Astrocyte of the spinal cord (primary cell): ENCODE measurements around the gene DHX8.

Experiments used
- DNase-seq: peaks from one replicate; pipeline ENCODE4 v3.0.0; 2011; ENCODE audit warnings: low read depth, low spot score
- H3K4me3 ChIP-seq: 2 replicates; pipeline ENCODE4 v1.5.1; 2011; ENCODE audit warnings: low read depth, mild to moderate bottlenecking, low read length, moderate library complexity
- in situ Hi-C: cut with HindIII; loops from 2 replicates; pipeline ENCODE4 v1.10.0; 2017; ENCODE audit warnings: low sequenced_read_pairs
- TF ChIP-seq, protein P1 (sequence below): IDR thresholded peaks from 2 replicates; pipeline ENCODE4 v1.5.1; 2012; ENCODE audit warnings: low read depth, mild to moderate bottlenecking, low read length, inconsistent platforms

Gene DHX8

DNA sequence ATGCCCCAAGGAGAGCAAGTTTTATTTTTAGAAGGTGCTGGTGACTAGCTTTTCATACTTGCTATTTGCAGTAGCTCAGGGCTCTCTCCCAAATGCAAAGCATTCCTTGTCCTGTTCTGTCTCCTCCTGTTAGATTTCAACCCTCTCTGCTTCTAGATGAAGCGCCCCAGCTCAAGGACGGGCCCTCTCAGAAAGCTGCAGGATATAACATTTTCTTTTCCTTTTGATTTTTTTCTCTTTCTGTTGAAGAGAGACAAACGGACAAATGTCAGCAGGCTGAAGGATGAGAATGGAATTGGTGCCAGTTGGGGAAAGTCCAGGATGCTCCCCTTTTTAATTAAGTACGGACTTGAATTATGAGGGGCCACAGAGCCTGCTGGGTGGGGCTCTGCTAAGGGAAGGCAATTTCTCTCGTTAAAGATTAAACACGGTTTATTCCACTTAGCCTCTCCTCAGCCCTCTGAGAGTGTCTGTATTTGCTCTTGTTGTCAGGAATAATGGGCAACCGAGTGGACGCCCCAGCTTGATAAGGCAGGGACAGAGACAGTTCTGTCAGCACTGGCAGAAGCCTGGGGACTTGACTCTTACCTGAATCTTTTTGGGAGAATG, 68.6 kb downstream of the DHX8 start:
- in situ Hi-C loops, result no loop called here
- no peak overlapping the region for H3K4me3 ChIP-seq
- DNase-seq, result no peak
- TF ChIP-seq, protein P1, sequence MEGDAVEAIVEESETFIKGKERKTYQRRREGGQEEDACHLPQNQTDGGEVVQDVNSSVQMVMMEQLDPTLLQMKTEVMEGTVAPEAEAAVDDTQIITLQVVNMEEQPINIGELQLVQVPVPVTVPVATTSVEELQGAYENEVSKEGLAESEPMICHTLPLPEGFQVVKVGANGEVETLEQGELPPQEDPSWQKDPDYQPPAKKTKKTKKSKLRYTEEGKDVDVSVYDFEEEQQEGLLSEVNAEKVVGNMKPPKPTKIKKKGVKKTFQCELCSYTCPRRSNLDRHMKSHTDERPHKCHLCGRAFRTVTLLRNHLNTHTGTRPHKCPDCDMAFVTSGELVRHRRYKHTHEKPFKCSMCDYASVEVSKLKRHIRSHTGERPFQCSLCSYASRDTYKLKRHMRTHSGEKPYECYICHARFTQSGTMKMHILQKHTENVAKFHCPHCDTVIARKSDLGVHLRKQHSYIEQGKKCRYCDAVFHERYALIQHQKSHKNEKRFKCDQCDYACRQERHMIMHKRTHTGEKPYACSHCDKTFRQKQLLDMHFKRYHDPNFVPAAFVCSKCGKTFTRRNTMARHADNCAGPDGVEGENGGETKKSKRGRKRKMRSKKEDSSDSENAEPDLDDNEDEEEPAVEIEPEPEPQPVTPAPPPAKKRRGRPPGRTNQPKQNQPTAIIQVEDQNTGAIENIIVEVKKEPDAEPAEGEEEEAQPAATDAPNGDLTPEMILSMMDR, result no peak

DNA sequence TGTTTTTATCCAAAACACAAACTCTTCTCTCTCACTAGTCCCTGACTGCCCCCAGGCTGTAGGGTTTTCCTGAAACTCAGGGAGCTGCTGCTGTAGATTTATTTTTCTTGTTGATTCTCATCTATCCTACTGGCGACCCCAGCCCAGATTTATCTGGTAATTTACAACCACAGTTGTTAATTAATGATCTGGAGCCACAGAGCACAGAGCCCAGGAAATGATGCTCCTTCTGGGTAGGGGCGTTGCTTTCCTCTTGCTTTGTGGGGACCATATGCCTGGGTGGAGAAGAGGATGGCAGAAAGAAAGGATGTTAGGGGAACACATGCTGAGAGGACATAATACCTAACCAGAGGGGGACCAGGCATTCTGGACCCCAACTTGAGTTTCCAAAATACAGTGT, 69.8 kb downstream of the DHX8 start:
- in situ Hi-C loops, result no loop called here
- H3K4me3 ChIP-seq, result no peak overlapping the region
- DNase-seq, result no peak
- TF ChIP-seq, protein P1, result no peak

DNA sequence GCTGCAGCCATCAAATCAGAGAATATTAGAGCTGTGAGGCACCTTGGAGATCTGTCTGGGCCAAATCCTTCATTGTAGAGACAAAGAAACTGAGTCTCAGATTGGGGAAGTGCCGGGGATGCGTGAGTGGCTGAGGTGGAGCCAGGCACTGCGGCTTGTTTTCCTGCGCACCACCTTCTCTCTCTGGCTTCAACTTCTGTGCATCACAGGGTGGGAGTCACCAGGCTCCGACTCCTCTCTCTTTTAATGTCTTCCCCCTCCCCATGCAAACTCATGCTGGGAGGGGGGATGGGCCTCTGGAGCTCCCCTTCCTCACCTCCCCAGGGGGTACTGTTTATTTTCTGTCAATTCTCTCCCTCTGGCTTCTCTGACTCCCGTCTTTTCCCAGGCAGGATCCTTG, 71.1 kb downstream of the DHX8 start:
- in situ Hi-C loops, result no loop called here
- TF ChIP-seq, protein P1, result no peak
- no peak for DNase-seq
- H3K4me3 ChIP-seq, result no peak overlapping the region

DNA sequence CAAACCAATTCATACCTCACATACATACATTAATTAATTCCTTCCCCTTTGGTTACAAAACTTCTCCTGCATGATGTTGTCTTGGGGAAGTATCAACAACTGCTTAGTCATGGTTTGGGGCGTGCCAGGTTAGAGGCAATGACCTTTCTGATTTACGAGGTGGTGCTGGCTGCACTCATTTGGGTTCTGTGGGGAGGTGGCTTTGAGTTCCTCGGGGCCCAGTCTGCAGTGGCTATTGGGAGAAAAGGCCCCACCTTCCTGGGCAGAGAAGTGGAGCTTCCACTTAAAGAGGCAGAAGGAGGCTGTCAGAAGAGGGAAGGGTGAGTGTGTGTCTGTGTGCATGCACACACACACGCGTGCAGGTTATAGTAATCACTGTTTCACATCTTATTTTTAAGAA, 72.5 kb downstream of the DHX8 start:
- no peak overlapping the region for H3K4me3 ChIP-seq
- TF ChIP-seq, protein P1, result no peak
- in situ Hi-C loops, result no loop called here
- DNase-seq, result no peak

DNA sequence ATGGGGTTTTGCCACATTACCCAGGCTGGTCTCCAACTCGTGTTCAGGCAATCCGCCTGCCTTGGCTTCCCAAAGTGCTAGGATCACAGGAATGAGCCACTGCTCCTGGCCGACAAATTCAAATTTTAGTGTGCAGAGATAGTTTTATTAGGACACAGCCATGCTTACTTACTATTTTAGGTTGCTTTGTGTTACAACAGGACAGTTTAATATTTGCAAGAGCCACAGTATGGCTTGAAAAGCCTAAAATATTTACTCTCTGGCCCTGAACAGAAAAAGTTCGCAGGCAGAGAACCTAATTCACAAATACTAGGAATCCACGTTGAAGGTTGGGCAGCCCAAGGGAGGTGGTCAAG, 75.0 kb downstream of the DHX8 start:
- no peak for DNase-seq

DNA sequence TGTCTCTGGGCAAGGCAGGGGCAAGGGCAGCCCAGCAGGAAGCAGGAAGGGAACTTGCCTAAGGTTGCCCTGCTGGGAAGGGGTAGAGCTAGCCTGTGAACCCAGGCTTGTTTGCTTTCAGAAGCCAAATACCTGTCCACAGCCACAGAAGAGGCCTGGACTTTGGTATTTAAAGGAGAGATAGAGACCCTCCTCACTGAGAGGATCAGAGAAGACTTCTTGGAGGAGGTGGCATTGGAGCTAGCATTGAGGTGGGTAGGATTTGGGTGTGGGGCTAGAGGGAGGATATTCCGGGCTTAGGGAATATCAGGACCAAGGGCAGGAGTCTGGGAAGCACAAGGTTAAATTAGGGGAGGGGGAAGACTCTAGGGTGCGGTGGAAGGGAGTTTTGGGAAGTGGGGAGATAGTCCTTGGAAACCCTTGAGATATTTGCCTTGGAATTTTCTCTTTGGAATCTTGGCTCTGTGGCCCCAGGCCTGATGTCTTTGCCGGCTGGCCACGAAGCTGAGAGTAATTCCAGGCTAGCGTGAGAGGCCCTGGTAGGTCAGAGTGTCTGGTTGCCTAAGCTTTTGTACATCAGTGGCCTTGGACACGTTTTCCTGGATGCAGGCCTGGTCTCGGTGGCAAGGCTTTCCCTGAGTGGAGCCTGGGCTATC, 75.5 kb downstream of the DHX8 start:
- H3K4me3 ChIP-seq, result no peak overlapping the region
- TF ChIP-seq, protein P1, result no peak
- in situ Hi-C loops, result no loop called here
- no peak for DNase-seq

More for the DNA sequence above, 75.0 kb downstream of the DHX8 start:
- H3K4me3 ChIP-seq, result no peak overlapping the region
- in situ Hi-C loops, result no loop called here
- TF ChIP-seq, protein P1, result no peak
